Measurements from ENCODE around the gene EPHA4. TPM values are rescaled to one million over a fixed set of nuclear protein-coding genes. Genes with fewer than 3 reads are reported as not detected.

EPHA4 gene
- polyA plus RNA-seq, 1 donor (not counting 4 experiments of a cell fraction or from before 2014, with no cell fraction given) = 9.0 TPM

GRCh38 chr2:221385716-221386115 is 186.4 kb downstream of the EPHA4 start:
- no peak overlapping the region for H3K4me2 ChIP-seq (ENCODE audit: control insufficient read depth, extremely low read depth, insufficient read depth, low read depth, low read length)
- no peaks in the 10 kb centered on the region for H4K20me1 ChIP-seq (ENCODE audit: control insufficient read depth, extremely low read depth, insufficient read depth, low read length)
- no peaks in the 10 kb centered on the region for H3K36me3 ChIP-seq (ENCODE audit: control insufficient read depth in 2 of 2, extremely low read depth in 1 of 2, insufficient read depth in 2 of 2, low read length in 2 of 2)
- no peaks in the 10 kb centered on the region for H3K79me2 ChIP-seq (ENCODE audit: control insufficient read depth, insufficient read depth, low read length)
- dilution Hi-C loops (cut with MboI; ENCODE audit: extremely low pct_ligation_motif_present, low sequenced_read_pairs) = no loop called here
- H3K9ac ChIP-seq (ENCODE audit: control insufficient read depth, extremely low read depth, insufficient read depth, low read length) = no peak overlapping the region
- TF ChIP-seq EZH2 (IDR thresholded peaks at IDR 0.05; ENCODE audit: low read length) (no peak), CTCF (optimal IDR thresholded peaks at IDR 0.05 in 1 of 3, IDR thresholded peaks at IDR 0.05 in 1 of 3, conservative IDR thresholded peaks at IDR 0.05 in 1 of 3; ENCODE audit: extremely low read depth in 1 of 3, insufficient read depth in 2 of 3, low read length in 3 of 3) (no peak)
- no peak overlapping the region for H3K4me3 ChIP-seq (ENCODE audit: control insufficient read depth in 2 of 3, extremely low read depth in 1 of 3, insufficient read depth in 2 of 3, low read depth in 1 of 3, low read length in 3 of 3)
- H3K4me1 ChIP-seq (ENCODE audit: control insufficient read depth, extremely low read depth, insufficient read depth, low read length) = peaks cover 5% of the 10 kb centered on the region
- no peaks in the 10 kb centered on the region for H3K9me3 ChIP-seq (ENCODE audit: control insufficient read depth, low read depth, low read length)
- DNase-seq (ENCODE audit: low read depth, low spot score) = no peak
- H3K27ac ChIP-seq (ENCODE audit: control insufficient read depth, insufficient read depth, low read length) = no peak overlapping the region
- H3K9me1 ChIP-seq (ENCODE audit: control insufficient read depth, extremely low read depth, insufficient read depth, low read length) = no peaks in the 10 kb centered on the region
- no peak for FAIRE-seq
- no peaks in the 10 kb centered on the region for H3K27me3 ChIP-seq (ENCODE audit: control insufficient read depth, extremely low read depth, insufficient read depth, low read length)
- no peak overlapping the region for H2AFZ ChIP-seq (ENCODE audit: control insufficient read depth, low read length)

GRCh38 chr2:221381928-221382488 is 190.1 kb downstream of the EPHA4 start:
- H4K20me1 ChIP-seq (ENCODE audit: control insufficient read depth, extremely low read depth, insufficient read depth, low read length) = no peaks in the 10 kb centered on the region
- peaks cover 5% of the 10 kb centered on the region for H3K4me1 ChIP-seq (ENCODE audit: control insufficient read depth, extremely low read depth, insufficient read depth, low read length)
- H3K9me1 ChIP-seq (ENCODE audit: control insufficient read depth, extremely low read depth, insufficient read depth, low read length) = no peaks in the 10 kb centered on the region
- no peak for DNase-seq (ENCODE audit: low read depth, low spot score)
- no peak for FAIRE-seq
- H3K9me3 ChIP-seq (ENCODE audit: control insufficient read depth, low read depth, low read length) = no peaks in the 10 kb centered on the region
- no peak overlapping the region for H3K4me2 ChIP-seq (ENCODE audit: control insufficient read depth, extremely low read depth, insufficient read depth, low read depth, low read length)
- no peak overlapping the region for H3K4me3 ChIP-seq (ENCODE audit: control insufficient read depth in 2 of 3, extremely low read depth in 1 of 3, insufficient read depth in 2 of 3, low read depth in 1 of 3, low read length in 3 of 3)
- no peak for TF ChIP-seq CTCF (optimal IDR thresholded peaks at IDR 0.05 in 1 of 3, IDR thresholded peaks at IDR 0.05 in 1 of 3, conservative IDR thresholded peaks at IDR 0.05 in 1 of 3; ENCODE audit: extremely low read depth in 1 of 3, insufficient read depth in 2 of 3, low read length in 3 of 3)
- no peak for TF ChIP-seq EZH2 (IDR thresholded peaks at IDR 0.05; ENCODE audit: low read length)
- no peaks in the 10 kb centered on the region for H3K79me2 ChIP-seq (ENCODE audit: control insufficient read depth, insufficient read depth, low read length)
- no peaks in the 10 kb centered on the region for H3K36me3 ChIP-seq (ENCODE audit: control insufficient read depth in 2 of 2, extremely low read depth in 1 of 2, insufficient read depth in 2 of 2, low read length in 2 of 2)
- H2AFZ ChIP-seq (ENCODE audit: control insufficient read depth, low read length) = no peak overlapping the region
- dilution Hi-C loops (cut with MboI; ENCODE audit: extremely low pct_ligation_motif_present, low sequenced_read_pairs) = no loop called here
- H3K9ac ChIP-seq (ENCODE audit: control insufficient read depth, extremely low read depth, insufficient read depth, low read length) = no peak overlapping the region
- no peaks in the 10 kb centered on the region for H3K27me3 ChIP-seq (ENCODE audit: control insufficient read depth, extremely low read depth, insufficient read depth, low read length)
- no peak overlapping the region for H3K27ac ChIP-seq (ENCODE audit: control insufficient read depth, insufficient read depth, low read length)

All from keratinocyte (primary cell).